ENCODE measurements around the gene TLE1. TPM values are rescaled to one million over a fixed set of nuclear protein-coding genes. Genes with fewer than 3 reads are reported as not detected.
A peak's percentile ranks its signal among the peaks of the same experiment; 100 is the strongest.

The TLE1 gene
- total RNA-seq, 1 experiment from 2014 or later: 97.7 TPM

- no peak for DNase-seq (ENCODE audit: low spot score)
- POLR2A ChIA-PET: no interaction called here
- Mint-ChIP-seq H3K27ac (peak overlapping the region; percentile 11; the same call in 1 of the 2 replicates), H3K27me3 (ENCODE audit: low read depth) (no peaks in the 10 kb centered on the region), H3K4me3 (no peak overlapping the region), H3K4me1 (peaks cover 76% of the 10 kb centered on the region), H3K9me3 (no peaks in the 10 kb centered on the region), H3K36me3 (peaks cover 38% of the 10 kb centered on the region)
- CTCF ChIA-PET: no interaction called here
- no peak for TF ChIP-seq ARID4B (CRISPR knock-in tag; IDR thresholded peaks at IDR 0.05; ENCODE audit: borderline replicate concordance)
- no peak for TF ChIP-seq NFYB (CRISPR knock-in tag; conservative IDR thresholded peaks at IDR 0.05; ENCODE audit: low read depth)
- TF ChIP-seq ZNF232 (CRISPR knock-in tag; IDR thresholded peaks at IDR 0.05): no peak
- TF ChIP-seq ZNF512 (CRISPR knock-in tag; IDR thresholded peaks at IDR 0.05; ENCODE audit: borderline replicate concordance): no peak
- peak; percentile 31; the same call in 1 of the 2 replicates for TF ChIP-seq GABPB1 (CRISPR knock-in tag; IDR thresholded peaks at IDR 0.05)
- ATAC-seq: no peak
These were observed 32.4 kb downstream of the TLE1 start for GRCh38 chr9:81656871-81657337.

GRCh38 chr9:81656004-81656403, 33.3 kb downstream of the TLE1 start:
- Mint-ChIP-seq H3K36me3 (peaks cover 36% of the 10 kb centered on the region), H3K9me3 (no peaks in the 10 kb centered on the region), H3K4me3 (no peak overlapping the region), H3K4me1 (peaks cover 76% of the 10 kb centered on the region), H3K27ac (peak overlapping the region; percentile 59; the same call in 1 of the 2 replicates), H3K27me3 (ENCODE audit: low read depth) (no peaks in the 10 kb centered on the region)
- ATAC-seq (peak; percentile 33; the same call in 1 of the 2 replicates), DNase-seq (ENCODE audit: low spot score) (no peak)
- POLR2A ChIA-PET: no interaction called here
- CTCF ChIA-PET: no interaction called here
- TF ChIP-seq GABPB1 (CRISPR knock-in tag; IDR thresholded peaks at IDR 0.05) (no peak), ZBTB21 (CRISPR knock-in tag; IDR thresholded peaks at IDR 0.05; ENCODE audit: borderline replicate concordance) (no peak), CTCF (IDR thresholded peaks at IDR 0.05) (no peak), CREB1 (CRISPR knock-in tag; IDR thresholded peaks at IDR 0.05) (no peak), NR2C2 (CRISPR knock-in tag; IDR thresholded peaks at IDR 0.05) (no peak), E2F4 (CRISPR knock-in tag; IDR thresholded peaks at IDR 0.05; ENCODE audit: borderline replicate concordance, low read depth) (no peak), JAZF1 (CRISPR knock-in tag; IDR thresholded peaks at IDR 0.05) (no peak), GRHL2 (CRISPR knock-in tag; IDR thresholded peaks at IDR 0.05; ENCODE audit: insufficient replicate concordance, severe bottlenecking) (no peak), RORB (CRISPR knock-in tag; IDR thresholded peaks at IDR 0.05) (no peak), ERG (CRISPR knock-in tag; IDR thresholded peaks at IDR 0.05) (no peak), JUN (CRISPR knock-in tag; IDR thresholded peaks at IDR 0.05) (no peak), ZNF425 (CRISPR knock-in tag; conservative IDR thresholded peaks at IDR 0.05) (no peak), MAX (CRISPR knock-in tag; IDR thresholded peaks at IDR 0.05) (no peak), ZMAT4 (CRISPR knock-in tag; IDR thresholded peaks at IDR 0.05) (no peak), ATF2 (CRISPR knock-in tag; IDR thresholded peaks at IDR 0.05; ENCODE audit: borderline replicate concordance, low read depth) (no peak), TCF7 (CRISPR knock-in tag; IDR thresholded peaks at IDR 0.05; ENCODE audit: low read depth) (no peak)
